Pancreas (tissue), 10 donors: Measurements from ENCODE around the gene SLC39A8. TPM values are rescaled to one million over a fixed set of nuclear protein-coding genes. Genes with fewer than 3 reads are reported as not detected.

Source experiments
- ATAC-seq, 4 donors: fragments of 200-7000 bp; cut with Tn5 transposase; one replicate each; pipeline versions ENCODE4 v1.8.0 to v1.9.1; 2020; ENCODE audit warnings: mild to moderate bottlenecking in 4 of 4, moderate library complexity in 4 of 4
- DNase-seq, 6 donors: peaks; one replicate each; pipeline ENCODE4 v3.0.0-alpha.2; 2020
- FAIRE-seq: peaks from 2 replicates; lab custom pipeline; 2012; peaks lifted over from hg19 to GRCh38; lab: Jason Lieb, UNC
- H3K27ac ChIP-seq, 4 donors: fragments of 200-600 bp; sonication (generic); 1 replicate in 3 of 4; 2 replicates in 1 of 4; pipeline versions ENCODE4 v1.5.0 to v1.8.0; 2020
- H3K27me3 ChIP-seq, 4 donors: fragments of 200-600 bp; one replicate each; pipeline ENCODE4 v1.8.0; 2021
- H3K36me3 ChIP-seq, 3 donors: fragments of 200-600 bp; sonication (generic) in 1 of 3; one replicate each; pipeline versions ENCODE4 v1.5.0 to v1.8.0; 2020 to 2021
- H3K4me1 ChIP-seq, 3 donors: fragments of 200-600 bp; one replicate each; pipeline ENCODE4 v1.8.0; 2021
- H3K4me3 ChIP-seq, 4 donors: fragments of 200-600 bp; sonication (generic) in 2 of 4; one replicate each; pipeline versions ENCODE4 v1.5.0 to v1.8.0; 2020 to 2021
- H3K9me3 ChIP-seq, 4 donors: fragments of 200-600 bp; one replicate each; pipeline ENCODE4 v1.8.0; 2021
- CTCF ChIP-seq, 4 donors: fragments of 200-600 bp; sonication (generic) in 3 of 4; IDR thresholded peaks; one replicate each; pipeline versions ENCODE4 v1.5.0 to v1.8.0; 2021; ENCODE audit warnings: antibody characterized with exemption in 4 of 4
- WGBS, 2 donors: extraction: QIAGEN DNeasy Blood & Tissue Kit; methylation state at CpG; one replicate each; pipeline ENCODE4 v1.1.7; 2013; 5-methylcytosine and 5-hydroxymethylcytosine counted together
- intact Hi-C, 3 donors: fragments of 100-400 bp; cut with DNase I; formaldehyde crosslinking; loops; one replicate each; pipeline versions ENCODE4 v1.11.1 to v1.14.2; 2022
- polyA plus RNA-seq, 2 donors: library from polyadenylated mRNA; stranded (reverse); fragments of 200-250 nt; gene quantifications; one replicate each; pipeline ENCODE4 v1.2.3, GENCODE V29; 2013
- total RNA-seq, 6 donors: library from RNA; stranded (reverse); fragmentation: NEBNext Ultra II Directional in 4 of 6; extraction: Animal tissue kit (Norgen Biotek cat#: 25700) in 4 of 6; gene quantifications; one replicate each; pipeline versions ENCODE4 v1.2.1 to v1.2.4, GENCODE V29; 2021 to 2023
- donor health status: healthy with polysubstance abuse.
- donor health status: DM: no; HTN: no; CAD: no; lungs with moderate emphysema.
- donor health status: DM: no; HTN: no; CAD: no.
- donor health status: control.
- donor health status: control.
- donor health status: Bipolar disorder and iron deficiency.
- donor health status: DM: yes; HTN: yes; CAD: no.
- donor health status: DM: no; HTN: no; CAD: no.
- donor health status: DM: no; HTN: no; CAD: no.
- donor health status: DM: yes; HTN: yes; CAD: no.

The SLC39A8 gene
- total and polyA plus RNA-seq, 8 donors = 9.9 to 46.8 (median 37.8) TPM

GRCh38 chr4:102317459-102317858 lies 27.8 kb downstream of the SLC39A8 start:
- Histone ChIP-seq H3K9me3 (no peaks in the 10 kb centered on the region), H3K4me3 (no peak overlapping the region), H3K36me3 (no peaks in the 10 kb centered on the region), H3K27ac (no peak overlapping the region), H3K4me1 (peaks cover 0 to 5% (median 0%) of the 10 kb centered on the region in 3 donors), H3K27me3 (no peaks in the 10 kb centered on the region)
- no peak for TF ChIP-seq CTCF (IDR thresholded peaks at IDR 0.05)
- intact Hi-C loops = no loop called here
- DNase-seq (no peak), FAIRE-seq (no peak), ATAC-seq (no peak)
- 79 to 84% methylated on average over 1 of the region's 1 CpG for WGBS, 2 donors

- no peaks in the 10 kb centered on the region for H3K9me3 ChIP-seq
- DNase-seq = no peak
- no peak for TF ChIP-seq CTCF (IDR thresholded peaks at IDR 0.05)
- no peak overlapping the region for H3K27ac ChIP-seq
- H3K27me3 ChIP-seq = no peaks in the 10 kb centered on the region
- no peak for ATAC-seq
- peaks cover 0 to 5% (median 0%) of the 10 kb centered on the region in 3 donors for H3K4me1 ChIP-seq
- 96 to 99% methylated on average over 2 of the region's 2 CpGs for WGBS, 2 donors
- intact Hi-C loops = no loop called here
- FAIRE-seq = no peak
- no peak overlapping the region for H3K4me3 ChIP-seq
- H3K36me3 ChIP-seq = no peaks in the 10 kb centered on the region
These were observed 28.7 kb downstream of the SLC39A8 start for GRCh38 chr4:102316585-102316984.

- no peak for TF ChIP-seq CTCF (IDR thresholded peaks at IDR 0.05)
- no peak for ATAC-seq
- H3K4me3 ChIP-seq = no peak overlapping the region
- no peak overlapping the region for H3K27ac ChIP-seq
- H3K27me3 ChIP-seq = no peaks in the 10 kb centered on the region
- 88 to 93% methylated on average over 2 of the region's 2 CpGs for WGBS, 2 donors
- no peaks in the 10 kb centered on the region for H3K36me3 ChIP-seq
- H3K4me1 ChIP-seq = peaks cover 0 to 5% (median 0%) of the 10 kb centered on the region in 3 donors
- no peak for FAIRE-seq
- intact Hi-C loops = no loop called here
- H3K9me3 ChIP-seq = no peaks in the 10 kb centered on the region
- DNase-seq = no peak
These were observed 29.8 kb downstream of the SLC39A8 start for GRCh38 chr4:102315532-102315931.

GRCh38 chr4:102312417-102312816 lies 32.9 kb downstream of the SLC39A8 start:
- 70 to 71% methylated on average over 2 of the region's 2 CpGs for WGBS, 2 donors
- intact Hi-C loops = no loop called here
- Histone ChIP-seq H3K36me3 (no peaks in the 10 kb centered on the region), H3K4me1 (peaks cover 0 to 3% (median 0%) of the 10 kb centered on the region in 3 donors), H3K9me3 (no peaks in the 10 kb centered on the region), H3K4me3 (no peak overlapping the region), H3K27me3 (no peaks in the 10 kb centered on the region), H3K27ac (no peak overlapping the region)
- no peak for TF ChIP-seq CTCF (IDR thresholded peaks at IDR 0.05)
- ATAC-seq (no peak), FAIRE-seq (no peak), DNase-seq (no peak)

- no peak overlapping the region for H3K4me3 ChIP-seq
- H3K36me3 ChIP-seq = no peaks in the 10 kb centered on the region
- FAIRE-seq (no peak), DNase-seq (no peak), ATAC-seq (no peak)
- H3K9me3 ChIP-seq = no peaks in the 10 kb centered on the region
- WGBS, 2 donors = 84 to 99% methylated on average over 2 of the region's 2 CpGs
- intact Hi-C loops = no loop called here
- no peaks in the 10 kb centered on the region for H3K27me3 ChIP-seq
- no peak for TF ChIP-seq CTCF (IDR thresholded peaks at IDR 0.05)
- H3K27ac ChIP-seq = no peak overlapping the region
- peaks cover 0 to 3% (median 0%) of the 10 kb centered on the region in 3 donors for H3K4me1 ChIP-seq
These were observed 33.4 kb downstream of the SLC39A8 start for GRCh38 chr4:102311912-102312311.
